HL-60 (cell line): ENCODE data around the gene ARHGEF7.

Experiments used
- GABPA ChIP-seq: IDR thresholded peaks from 2 replicates; pipeline ENCODE4 v1.6.1; 2012; ENCODE audit warnings: low read depth
- POLR2AphosphoS5 ChIP-seq: IDR thresholded peaks from 2 replicates; pipeline ENCODE4 v1.6.1; 2012; ENCODE audit warnings: low read depth
- SPI1 ChIP-seq: IDR thresholded peaks from 2 replicates; pipeline ENCODE4 v1.6.1; 2012; ENCODE audit warnings: low read depth, mild to moderate bottlenecking, borderline replicate concordance
- TF ChIP-seq, protein P1 (sequence below): IDR thresholded peaks from one replicate; pipeline ENCODE4 v1.5.1; 2011; ENCODE audit warnings: low read length, control low read depth, inconsistent platforms; ENCODE audit not compliant: insufficient read depth
- TF ChIP-seq, protein P2 (sequence below): IDR thresholded peaks from 2 replicates; pipeline ENCODE4 v1.6.1; 2012; ENCODE audit warnings: low read depth; ENCODE audit not compliant: insufficient replicate concordance

DNA sequence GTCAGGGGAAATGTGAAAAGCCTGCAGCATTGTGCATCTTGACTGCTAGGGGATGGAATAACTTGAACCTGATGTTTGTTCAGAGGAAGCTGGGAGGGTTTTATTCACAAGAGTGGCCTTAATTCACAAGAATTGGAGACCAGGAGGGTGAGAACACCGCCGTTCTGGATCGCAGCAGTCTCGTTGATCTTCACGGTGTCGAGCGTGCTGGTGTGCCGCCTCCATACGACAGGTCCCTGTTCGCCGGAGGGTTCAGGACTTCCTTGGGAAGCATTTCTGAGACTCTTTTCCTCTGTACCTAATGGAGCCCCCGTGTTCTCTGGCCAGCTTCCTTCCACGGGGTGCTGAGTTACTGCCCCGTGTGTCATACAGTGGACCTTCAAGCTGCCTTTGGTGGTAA, 66.9 kb downstream of the ARHGEF7 start:
- TF ChIP-seq, protein P1, sequence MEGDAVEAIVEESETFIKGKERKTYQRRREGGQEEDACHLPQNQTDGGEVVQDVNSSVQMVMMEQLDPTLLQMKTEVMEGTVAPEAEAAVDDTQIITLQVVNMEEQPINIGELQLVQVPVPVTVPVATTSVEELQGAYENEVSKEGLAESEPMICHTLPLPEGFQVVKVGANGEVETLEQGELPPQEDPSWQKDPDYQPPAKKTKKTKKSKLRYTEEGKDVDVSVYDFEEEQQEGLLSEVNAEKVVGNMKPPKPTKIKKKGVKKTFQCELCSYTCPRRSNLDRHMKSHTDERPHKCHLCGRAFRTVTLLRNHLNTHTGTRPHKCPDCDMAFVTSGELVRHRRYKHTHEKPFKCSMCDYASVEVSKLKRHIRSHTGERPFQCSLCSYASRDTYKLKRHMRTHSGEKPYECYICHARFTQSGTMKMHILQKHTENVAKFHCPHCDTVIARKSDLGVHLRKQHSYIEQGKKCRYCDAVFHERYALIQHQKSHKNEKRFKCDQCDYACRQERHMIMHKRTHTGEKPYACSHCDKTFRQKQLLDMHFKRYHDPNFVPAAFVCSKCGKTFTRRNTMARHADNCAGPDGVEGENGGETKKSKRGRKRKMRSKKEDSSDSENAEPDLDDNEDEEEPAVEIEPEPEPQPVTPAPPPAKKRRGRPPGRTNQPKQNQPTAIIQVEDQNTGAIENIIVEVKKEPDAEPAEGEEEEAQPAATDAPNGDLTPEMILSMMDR = no peak
- TF ChIP-seq, protein P2, sequence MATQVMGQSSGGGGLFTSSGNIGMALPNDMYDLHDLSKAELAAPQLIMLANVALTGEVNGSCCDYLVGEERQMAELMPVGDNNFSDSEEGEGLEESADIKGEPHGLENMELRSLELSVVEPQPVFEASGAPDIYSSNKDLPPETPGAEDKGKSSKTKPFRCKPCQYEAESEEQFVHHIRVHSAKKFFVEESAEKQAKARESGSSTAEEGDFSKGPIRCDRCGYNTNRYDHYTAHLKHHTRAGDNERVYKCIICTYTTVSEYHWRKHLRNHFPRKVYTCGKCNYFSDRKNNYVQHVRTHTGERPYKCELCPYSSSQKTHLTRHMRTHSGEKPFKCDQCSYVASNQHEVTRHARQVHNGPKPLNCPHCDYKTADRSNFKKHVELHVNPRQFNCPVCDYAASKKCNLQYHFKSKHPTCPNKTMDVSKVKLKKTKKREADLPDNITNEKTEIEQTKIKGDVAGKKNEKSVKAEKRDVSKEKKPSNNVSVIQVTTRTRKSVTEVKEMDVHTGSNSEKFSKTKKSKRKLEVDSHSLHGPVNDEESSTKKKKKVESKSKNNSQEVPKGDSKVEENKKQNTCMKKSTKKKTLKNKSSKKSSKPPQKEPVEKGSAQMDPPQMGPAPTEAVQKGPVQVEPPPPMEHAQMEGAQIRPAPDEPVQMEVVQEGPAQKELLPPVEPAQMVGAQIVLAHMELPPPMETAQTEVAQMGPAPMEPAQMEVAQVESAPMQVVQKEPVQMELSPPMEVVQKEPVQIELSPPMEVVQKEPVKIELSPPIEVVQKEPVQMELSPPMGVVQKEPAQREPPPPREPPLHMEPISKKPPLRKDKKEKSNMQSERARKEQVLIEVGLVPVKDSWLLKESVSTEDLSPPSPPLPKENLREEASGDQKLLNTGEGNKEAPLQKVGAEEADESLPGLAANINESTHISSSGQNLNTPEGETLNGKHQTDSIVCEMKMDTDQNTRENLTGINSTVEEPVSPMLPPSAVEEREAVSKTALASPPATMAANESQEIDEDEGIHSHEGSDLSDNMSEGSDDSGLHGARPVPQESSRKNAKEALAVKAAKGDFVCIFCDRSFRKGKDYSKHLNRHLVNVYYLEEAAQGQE = no peak
- TF ChIP-seq POLR2AphosphoS5 (no peak), GABPA (no peak), SPI1 (no peak)
